HAP-1 (cell line): Measurements from ENCODE around the gene LCN12.

Experiments used
- DNase-seq, 2 experiments: peaks; one replicate each; pipeline ENCODE4 v3.0.0-alpha.2; 2016 to 2020; ENCODE audit warnings: low spot score in 2 of 2
- H3K27me3 ChIP-seq: fragments of 250-450 bp; sonication (Bioruptor Pico); 2 replicates; pipeline ENCODE4 v1.5.1; 2020; ENCODE audit warnings: low read depth, mild to moderate bottlenecking, moderate library complexity
- H3K36me3 ChIP-seq: fragments of 250-450 bp; sonication (Bioruptor Pico); replicated peaks from 2 replicates; pipeline ENCODE4 v1.5.1; 2020; ENCODE audit warnings: mild to moderate bottlenecking
- H3K4me1 ChIP-seq: fragments of 250-450 bp; sonication (Bioruptor Pico); 2 replicates; pipeline ENCODE4 v1.5.1; 2020; ENCODE audit warnings: mild to moderate bottlenecking
- H3K4me3 ChIP-seq: fragments of 250-450 bp; sonication (Bioruptor Pico); 2 replicates; pipeline ENCODE4 v1.5.1; 2020; ENCODE audit warnings: mild to moderate bottlenecking, moderate library complexity
- H3K9me3 ChIP-seq: fragments of 250-450 bp; sonication (Bioruptor Pico); 2 replicates; pipeline ENCODE4 v1.5.1; 2020; ENCODE audit warnings: mild to moderate bottlenecking, moderate library complexity
- in situ Hi-C: fragments of 300-500 bp; cut with MboI; formaldehyde crosslinking; loops from 3 replicates; pipeline ENCODE4 v1.14.3; 2020; ENCODE audit warnings: low sequenced_read_pairs, inconsistent platforms, mixed read lengths

The LCN12 gene

DNA sequence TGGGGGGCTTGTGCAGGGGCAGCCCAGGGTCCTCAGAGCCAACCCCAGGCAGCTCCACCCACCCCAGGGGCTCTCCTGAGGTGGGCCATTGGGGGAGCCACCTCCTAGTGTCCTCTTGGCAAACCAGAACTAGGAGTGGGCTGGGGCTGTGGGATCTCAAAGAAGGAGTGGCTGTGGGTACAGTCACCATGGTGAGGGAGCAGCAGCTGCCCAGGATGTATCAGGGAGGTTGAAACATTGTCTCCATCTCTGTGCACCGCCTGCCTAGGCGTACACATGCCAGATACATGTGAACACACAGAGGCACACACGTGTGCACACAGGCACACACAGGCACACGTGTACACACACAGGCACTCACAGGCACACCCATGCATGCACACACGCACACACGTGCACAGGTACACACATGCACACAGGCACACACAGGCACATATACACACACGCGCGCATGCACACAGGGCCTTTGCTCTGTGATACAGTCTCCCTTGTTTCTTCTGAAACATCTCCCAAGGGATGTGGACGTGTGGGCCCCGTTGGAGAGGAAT lies 10.7 kb downstream of the LCN12 start:
- Histone ChIP-seq H3K4me1 (peaks cover 8% of the 10 kb centered on the region), H3K27me3 (no peaks in the 10 kb centered on the region), H3K4me3 (no peak overlapping the region), H3K9me3 (no peaks in the 10 kb centered on the region), H3K36me3 (no peaks in the 10 kb centered on the region)
- in situ Hi-C loops = no loop called here
- DNase-seq = no peak

DNA sequence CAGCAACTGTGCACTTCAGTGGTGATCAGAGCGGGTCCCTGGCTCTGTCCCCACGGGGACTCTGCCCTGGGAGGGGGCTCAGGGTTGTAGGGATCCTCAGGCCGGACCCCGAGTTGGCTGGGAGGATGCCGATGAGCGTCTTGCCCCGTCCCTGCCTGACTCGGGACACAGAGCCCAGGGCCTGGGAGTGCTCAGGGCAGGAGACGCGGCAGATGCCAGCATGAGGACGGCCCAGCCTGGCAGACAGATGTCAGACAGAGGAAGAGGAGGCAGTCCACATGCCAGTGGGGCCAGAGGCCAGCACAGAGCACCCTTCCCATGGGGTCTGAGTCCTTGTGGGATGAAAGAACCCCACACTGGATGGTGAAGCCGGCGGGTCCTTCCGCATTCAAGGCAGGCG lies 11.3 kb downstream of the LCN12 start:
- Histone ChIP-seq H3K4me1 (peaks cover 8% of the 10 kb centered on the region), H3K27me3 (no peaks in the 10 kb centered on the region), H3K9me3 (no peaks in the 10 kb centered on the region), H3K4me3 (no peak overlapping the region), H3K36me3 (no peaks in the 10 kb centered on the region)
- in situ Hi-C loops = no loop called here
- DNase-seq = no peak

DNA sequence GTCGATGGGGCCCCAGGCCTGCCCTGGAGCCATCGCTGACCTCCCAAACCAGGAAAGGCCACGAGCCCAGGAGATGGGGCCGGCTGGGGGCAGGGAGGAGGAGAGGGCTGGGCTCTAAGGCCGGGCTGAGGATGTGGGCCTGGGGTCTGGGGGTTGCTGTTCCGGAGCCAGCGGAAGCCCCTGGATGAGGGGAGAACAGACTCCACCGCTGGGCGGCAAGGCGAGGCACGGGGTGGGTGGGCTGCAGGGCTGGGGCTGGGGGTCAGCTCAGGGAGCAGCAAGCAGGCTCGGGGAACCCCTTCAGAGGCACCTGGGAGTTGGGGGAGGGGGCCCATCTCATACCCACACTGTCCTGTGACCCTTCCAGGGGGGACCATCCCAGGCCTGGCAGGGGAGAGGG lies 11.7 kb downstream of the LCN12 start:
- H3K4me1 ChIP-seq = peaks cover 8% of the 10 kb centered on the region
- H3K36me3 ChIP-seq = no peaks in the 10 kb centered on the region
- H3K27me3 ChIP-seq = no peaks in the 10 kb centered on the region
- no peaks in the 10 kb centered on the region for H3K9me3 ChIP-seq
- no peak for DNase-seq
- H3K4me3 ChIP-seq = no peak overlapping the region
- in situ Hi-C loops = no loop called here

DNA sequence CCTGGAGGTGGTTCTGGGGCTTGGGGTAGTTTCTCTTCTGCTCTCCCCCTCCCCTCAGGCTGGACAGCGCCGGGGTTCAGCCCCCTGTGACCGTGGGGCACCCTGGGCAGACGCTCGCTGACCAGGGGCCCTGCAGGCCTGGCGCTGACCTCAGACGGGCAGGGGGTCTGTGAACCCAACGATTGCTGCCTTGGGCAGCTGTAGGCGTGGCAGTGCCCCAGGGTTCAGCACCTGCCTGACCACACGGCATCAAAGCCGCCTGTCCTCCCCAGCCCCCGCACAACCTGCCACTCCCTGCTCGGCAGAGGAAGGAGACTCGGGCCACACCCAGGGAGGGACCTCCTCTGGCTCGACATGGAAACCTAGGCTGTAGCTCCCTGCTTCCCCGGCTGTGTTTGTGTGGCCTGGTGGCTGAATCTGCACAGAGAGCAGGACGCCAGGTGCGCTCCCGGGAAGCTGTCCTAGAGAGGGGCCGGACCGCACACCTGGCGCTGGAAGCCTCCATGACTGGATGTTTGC lies 12.2 kb downstream of the LCN12 start:
- in situ Hi-C loops = no loop called here
- peaks cover 8% of the 10 kb centered on the region for H3K4me1 ChIP-seq
- H3K4me3 ChIP-seq = no peak overlapping the region
- H3K27me3 ChIP-seq = no peaks in the 10 kb centered on the region
- no peaks in the 10 kb centered on the region for H3K36me3 ChIP-seq
- DNase-seq = no peak
- no peaks in the 10 kb centered on the region for H3K9me3 ChIP-seq

DNA sequence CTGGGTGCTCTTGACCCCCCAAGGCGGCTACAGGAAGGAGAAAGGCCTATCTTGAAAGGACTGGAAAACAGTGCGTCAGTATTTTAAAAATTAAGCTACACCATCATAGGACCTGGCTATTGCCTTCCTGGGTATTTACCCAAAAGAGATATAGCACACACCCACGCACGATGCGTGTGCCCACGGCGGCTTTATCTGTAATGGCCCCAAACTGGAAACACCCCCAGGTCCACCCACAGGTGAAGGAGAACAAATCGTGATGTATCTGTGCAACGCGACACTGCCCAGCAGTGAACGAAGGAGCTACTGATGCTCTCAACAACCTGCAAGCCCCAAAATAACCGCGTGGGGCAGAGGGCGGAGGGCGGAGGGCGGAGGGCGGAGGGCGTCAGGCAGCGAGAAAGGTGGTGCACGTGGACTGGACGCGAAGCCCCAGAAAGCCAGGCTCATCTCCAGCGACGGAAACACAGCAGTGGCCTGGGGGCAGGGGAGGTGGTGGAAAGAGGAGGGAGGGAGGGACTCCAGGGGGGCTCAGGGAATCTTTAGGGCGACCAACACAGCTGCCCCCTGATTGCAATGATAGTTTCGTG lies 12.9 kb downstream of the LCN12 start:
- H3K9me3 ChIP-seq = no peaks in the 10 kb centered on the region
- H3K4me3 ChIP-seq = no peak overlapping the region
- in situ Hi-C loops = no loop called here
- no peaks in the 10 kb centered on the region for H3K36me3 ChIP-seq
- DNase-seq = no peak
- no peaks in the 10 kb centered on the region for H3K27me3 ChIP-seq
- H3K4me1 ChIP-seq = peaks cover 8% of the 10 kb centered on the region

DNA sequence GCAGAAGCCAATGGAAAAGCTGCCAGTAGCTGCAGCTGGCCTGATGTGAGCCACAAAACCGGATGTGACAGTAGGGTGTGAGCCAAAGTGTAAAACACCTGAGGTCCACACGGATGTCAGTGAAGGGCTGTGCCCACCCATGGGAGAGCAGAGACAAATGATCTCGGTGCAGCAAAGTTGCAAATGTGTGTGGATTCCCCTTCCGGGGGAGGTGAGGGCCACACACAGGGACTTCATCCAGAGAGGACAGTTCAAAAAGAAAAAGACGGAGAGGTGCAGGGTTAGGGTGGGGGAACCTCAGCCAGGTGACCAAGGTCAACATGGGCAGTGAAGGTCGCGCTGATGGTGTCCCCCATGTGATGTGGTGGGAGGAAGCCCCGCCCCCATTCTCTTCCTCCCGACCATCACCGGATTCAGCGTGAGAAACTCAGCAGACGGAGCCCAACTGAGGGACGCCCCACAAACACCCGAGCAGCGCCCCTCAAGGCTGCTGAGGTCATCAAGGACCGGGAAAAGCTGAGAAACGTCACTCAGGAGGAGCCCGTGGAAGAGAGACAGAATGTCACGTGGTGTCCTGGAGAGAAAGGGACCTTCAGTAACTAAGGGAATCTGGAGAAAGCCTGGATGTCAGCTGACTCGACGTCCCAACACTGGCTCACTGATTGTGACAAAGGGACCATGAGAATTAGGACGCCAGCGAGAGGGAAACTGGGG lies 13.9 kb downstream of the LCN12 start:
- Histone ChIP-seq H3K9me3 (no peaks in the 10 kb centered on the region), H3K4me1 (peaks cover 8% of the 10 kb centered on the region), H3K4me3 (no peak overlapping the region; the same call in 1 of the 2 replicates), H3K27me3 (no peaks in the 10 kb centered on the region), H3K36me3 (no peaks in the 10 kb centered on the region)
- in situ Hi-C loops = no loop called here
- DNase-seq = peak; percentile 18 to 55

DNA sequence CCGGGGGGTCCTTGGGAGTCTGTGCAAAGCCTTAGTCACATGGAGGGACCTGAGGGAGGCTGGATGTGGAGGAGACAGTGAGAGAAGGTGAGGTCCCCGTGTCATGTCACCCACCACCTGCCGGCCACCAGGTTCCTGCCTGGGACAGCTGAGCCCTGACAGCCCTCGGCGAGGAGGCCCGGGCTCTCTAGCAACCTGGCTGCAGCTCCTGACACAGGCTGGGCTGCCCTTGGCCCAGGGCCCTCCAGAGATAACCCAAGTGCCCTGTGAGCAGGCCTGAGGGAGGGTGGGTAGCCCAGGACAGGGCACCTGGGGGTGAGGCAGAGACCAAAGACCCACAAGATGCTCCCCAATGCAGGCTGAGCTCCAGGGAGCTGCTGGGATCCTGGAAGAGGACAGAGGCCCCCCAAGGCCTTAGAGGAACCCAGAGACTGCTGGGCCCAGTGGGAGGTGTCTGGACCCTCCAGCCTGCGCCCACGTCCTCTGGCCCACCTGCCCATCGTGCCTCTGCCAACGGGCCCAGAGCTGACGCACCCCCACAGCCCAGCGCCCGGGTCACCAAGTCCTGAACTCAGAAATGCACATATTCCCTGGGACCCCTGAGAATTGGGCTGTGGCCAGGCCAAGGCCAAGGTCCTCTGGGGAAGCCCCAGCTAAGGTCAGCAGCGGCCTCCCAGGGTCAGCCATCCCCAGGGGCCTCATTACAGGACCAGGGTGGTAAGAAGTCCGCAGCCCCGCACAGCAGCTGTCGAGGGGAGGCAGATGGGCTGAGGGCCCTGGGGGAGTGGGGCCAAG lies 16.5 kb downstream of the LCN12 start:
- Histone ChIP-seq H3K36me3 (no peaks in the 10 kb centered on the region), H3K27me3 (no peaks in the 10 kb centered on the region), H3K4me1 (peaks cover 8% of the 10 kb centered on the region), H3K4me3 (no peak overlapping the region), H3K9me3 (no peaks in the 10 kb centered on the region)
- in situ Hi-C loops = no loop called here
- DNase-seq = no peak

DNA sequence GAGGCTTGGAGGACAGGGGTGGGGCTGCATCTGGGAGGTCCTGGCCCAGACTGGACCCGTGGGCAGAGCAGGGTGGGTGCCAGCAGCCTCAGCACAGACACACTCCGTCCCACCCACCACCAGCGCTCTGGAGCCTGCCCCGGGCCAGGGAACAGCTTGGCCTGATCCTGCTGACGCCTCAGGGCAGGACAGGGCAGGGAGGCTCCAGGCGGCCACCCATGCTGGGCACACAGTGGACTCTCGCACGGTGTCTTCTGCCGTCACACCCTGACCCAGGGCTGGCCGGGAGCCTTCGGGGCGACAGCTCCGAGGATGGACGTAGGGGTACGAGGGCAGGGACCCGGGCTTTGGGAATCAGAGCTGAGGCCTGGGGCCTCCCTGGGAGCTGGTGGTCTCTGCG lies 17.1 kb downstream of the LCN12 start:
- no peak for DNase-seq
- Histone ChIP-seq H3K36me3 (no peaks in the 10 kb centered on the region), H3K4me3 (no peak overlapping the region), H3K27me3 (no peaks in the 10 kb centered on the region), H3K4me1 (peaks cover 8% of the 10 kb centered on the region), H3K9me3 (no peaks in the 10 kb centered on the region)
- in situ Hi-C loops = no loop called here

DNA sequence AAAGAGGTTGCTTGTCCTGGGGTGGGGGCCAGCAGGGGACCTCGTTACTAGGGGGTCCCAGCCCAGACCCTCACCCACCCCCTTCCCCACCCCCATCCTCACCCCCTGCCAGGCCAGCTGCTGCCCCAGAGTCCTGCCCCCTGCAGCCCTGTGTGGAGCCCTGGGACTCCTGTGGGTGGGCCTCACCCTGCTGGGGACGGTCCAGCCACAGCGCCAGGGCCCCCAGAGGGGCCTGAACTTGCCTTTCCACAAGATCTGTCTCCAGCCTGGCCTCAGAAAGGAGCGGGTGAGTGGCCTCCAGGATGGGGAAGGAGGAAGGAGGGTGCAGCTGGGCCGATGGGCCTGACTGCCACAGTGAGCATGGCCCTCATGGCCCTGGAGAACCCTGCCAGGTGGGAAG lies 17.7 kb downstream of the LCN12 start:
- no peak overlapping the region for H3K4me3 ChIP-seq
- no peak for DNase-seq
- in situ Hi-C loops = no loop called here

DNA sequence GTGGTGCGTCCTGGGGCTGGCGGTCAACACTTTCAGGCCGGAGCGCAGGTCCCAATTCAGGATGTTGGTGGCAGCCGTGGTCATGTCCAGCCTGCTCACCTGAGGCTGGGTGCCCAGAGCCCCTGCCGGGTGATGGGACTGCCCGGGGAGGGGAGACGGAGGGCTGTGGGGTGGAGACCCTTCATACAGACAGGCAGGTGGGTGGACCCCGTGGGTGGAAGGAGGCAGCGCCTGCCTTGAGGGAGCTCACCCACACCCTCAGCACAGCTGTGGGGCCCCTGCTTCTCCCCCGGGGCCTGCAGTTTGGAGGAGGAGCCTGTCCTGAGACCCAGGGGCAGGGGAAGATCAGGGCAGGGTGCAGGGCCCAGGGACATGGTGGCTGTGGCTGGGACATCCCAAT lies 18.3 kb downstream of the LCN12 start:
- in situ Hi-C loops = no loop called here
- Histone ChIP-seq H3K27me3 (no peaks in the 10 kb centered on the region), H3K4me3 (no peak overlapping the region), H3K36me3 (no peaks in the 10 kb centered on the region), H3K9me3 (no peaks in the 10 kb centered on the region), H3K4me1 (peaks cover 8% of the 10 kb centered on the region)
- DNase-seq = no peak

More for the DNA sequence above, 17.7 kb downstream of the LCN12 start:
- Histone ChIP-seq H3K27me3 (no peaks in the 10 kb centered on the region), H3K9me3 (no peaks in the 10 kb centered on the region), H3K36me3 (no peaks in the 10 kb centered on the region), H3K4me1 (peaks cover 8% of the 10 kb centered on the region)

DNA sequence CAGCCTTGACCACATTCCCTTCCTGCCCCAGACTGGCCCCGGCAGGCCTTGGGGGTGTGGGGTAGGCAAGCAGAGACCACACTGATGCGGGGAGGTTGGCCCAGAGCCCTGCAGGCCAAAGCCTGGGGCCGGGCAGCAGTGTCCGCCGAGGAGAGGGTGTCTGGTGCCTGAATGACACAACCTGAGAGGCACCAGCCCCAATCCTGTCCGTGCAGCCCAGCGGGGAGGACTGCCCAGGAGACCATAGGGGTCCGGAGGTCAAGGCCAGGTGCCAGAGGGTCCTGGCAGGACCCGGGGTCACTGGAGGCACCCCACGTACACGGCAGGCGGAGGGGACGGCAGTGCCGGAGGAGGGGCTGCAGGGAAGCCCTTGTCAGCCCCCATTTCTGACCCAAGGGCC lies 19.7 kb downstream of the LCN12 start:
- no peaks in the 10 kb centered on the region for H3K9me3 ChIP-seq
- in situ Hi-C loops = no loop called here
- no peaks in the 10 kb centered on the region for H3K27me3 ChIP-seq

DNA sequence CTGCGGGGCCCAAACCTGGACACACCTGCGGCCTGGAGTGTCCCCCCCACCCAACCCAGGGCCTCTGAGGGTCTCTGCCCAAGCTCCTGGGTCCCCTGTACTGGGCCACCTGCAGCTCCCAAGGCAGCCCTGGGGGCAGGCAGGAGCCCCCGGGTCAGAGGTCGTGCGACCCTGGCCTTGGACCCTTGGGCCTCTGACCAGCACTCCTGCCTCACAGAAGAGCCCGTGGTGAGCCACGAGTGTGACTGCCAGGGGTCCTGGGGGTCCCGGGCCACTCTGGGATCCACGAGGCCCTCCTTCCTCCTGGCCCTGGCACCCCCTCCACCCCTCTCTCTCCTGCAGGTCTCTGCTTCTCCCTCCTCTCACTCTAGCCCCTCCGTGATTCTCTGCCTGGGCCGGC lies 20.3 kb downstream of the LCN12 start:
- no peak overlapping the region for H3K4me3 ChIP-seq
- H3K9me3 ChIP-seq = no peaks in the 10 kb centered on the region
- no peak for DNase-seq
- H3K4me1 ChIP-seq = no peaks in the 10 kb centered on the region
- in situ Hi-C loops = no loop called here
- H3K36me3 ChIP-seq = no peaks in the 10 kb centered on the region
- H3K27me3 ChIP-seq = no peaks in the 10 kb centered on the region

More for the DNA sequence above, 19.7 kb downstream of the LCN12 start:
- Histone ChIP-seq H3K4me1 (no peaks in the 10 kb centered on the region), H3K4me3 (no peak overlapping the region), H3K36me3 (no peaks in the 10 kb centered on the region)
- DNase-seq = no peak

DNA sequence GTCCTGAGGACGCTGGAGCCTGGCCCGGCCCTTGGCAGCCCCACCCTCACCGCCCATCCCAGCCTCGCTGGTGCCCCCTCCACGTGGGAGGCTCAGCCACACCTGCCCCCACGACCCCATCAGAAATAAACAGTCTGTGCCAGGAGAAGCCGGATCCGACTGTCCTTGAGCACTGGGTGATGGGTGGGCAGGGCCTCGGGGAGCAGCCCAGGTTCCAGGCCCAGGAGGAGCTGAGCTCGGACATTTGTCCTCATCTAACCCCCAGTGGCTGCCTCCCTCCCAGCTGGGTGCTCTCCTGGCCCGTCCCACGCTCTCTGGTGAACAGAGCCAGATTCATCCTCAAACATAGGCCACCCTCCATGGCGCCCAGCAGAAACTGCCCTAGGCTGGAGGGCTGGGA lies 20.7 kb downstream of the LCN12 start:
- H3K9me3 ChIP-seq = no peaks in the 10 kb centered on the region
- DNase-seq = no peak
- no peaks in the 10 kb centered on the region; the same call in 1 of the 2 replicates for H3K27me3 ChIP-seq
- H3K4me1 ChIP-seq = no peaks in the 10 kb centered on the region
- H3K4me3 ChIP-seq = no peak overlapping the region
- in situ Hi-C loops = no loop called here
- no peaks in the 10 kb centered on the region for H3K36me3 ChIP-seq
